NCI-H526 (cell line): ENCODE results near the gene ZSCAN5A.
"Not testable (repeated sequence)": the region's sequence is repeated elsewhere in the genome, so short reads cannot be mapped to it uniquely, and the experiment has no call there.

Experiments
- DNase-seq, 2 experiments: peaks; one replicate each; lab custom pipeline; 2025; lab: John Stamatoyannopoulos, UW

Gene ZSCAN5A

DNA sequence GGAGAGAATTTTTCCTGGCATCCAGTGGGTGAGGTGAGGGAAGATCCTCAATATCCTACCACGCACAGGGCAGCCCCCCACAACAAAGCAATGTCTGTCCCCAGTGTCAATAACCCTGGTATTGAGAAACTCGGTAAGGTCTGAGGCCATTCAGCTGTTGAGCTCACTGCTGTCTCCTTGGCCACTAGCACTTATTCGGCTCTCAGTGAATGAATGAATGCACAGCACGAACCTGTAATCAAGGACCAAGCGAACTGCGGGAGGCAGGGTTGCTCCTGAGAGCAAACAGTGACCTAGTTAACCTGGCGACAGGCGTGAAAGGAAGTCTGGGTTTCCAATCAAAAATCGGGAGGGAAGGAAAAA, 640 bp downstream of the ZSCAN5A start:
- peak in 1 of 2 experiments; percentile 64 for DNase-seq

DNA sequence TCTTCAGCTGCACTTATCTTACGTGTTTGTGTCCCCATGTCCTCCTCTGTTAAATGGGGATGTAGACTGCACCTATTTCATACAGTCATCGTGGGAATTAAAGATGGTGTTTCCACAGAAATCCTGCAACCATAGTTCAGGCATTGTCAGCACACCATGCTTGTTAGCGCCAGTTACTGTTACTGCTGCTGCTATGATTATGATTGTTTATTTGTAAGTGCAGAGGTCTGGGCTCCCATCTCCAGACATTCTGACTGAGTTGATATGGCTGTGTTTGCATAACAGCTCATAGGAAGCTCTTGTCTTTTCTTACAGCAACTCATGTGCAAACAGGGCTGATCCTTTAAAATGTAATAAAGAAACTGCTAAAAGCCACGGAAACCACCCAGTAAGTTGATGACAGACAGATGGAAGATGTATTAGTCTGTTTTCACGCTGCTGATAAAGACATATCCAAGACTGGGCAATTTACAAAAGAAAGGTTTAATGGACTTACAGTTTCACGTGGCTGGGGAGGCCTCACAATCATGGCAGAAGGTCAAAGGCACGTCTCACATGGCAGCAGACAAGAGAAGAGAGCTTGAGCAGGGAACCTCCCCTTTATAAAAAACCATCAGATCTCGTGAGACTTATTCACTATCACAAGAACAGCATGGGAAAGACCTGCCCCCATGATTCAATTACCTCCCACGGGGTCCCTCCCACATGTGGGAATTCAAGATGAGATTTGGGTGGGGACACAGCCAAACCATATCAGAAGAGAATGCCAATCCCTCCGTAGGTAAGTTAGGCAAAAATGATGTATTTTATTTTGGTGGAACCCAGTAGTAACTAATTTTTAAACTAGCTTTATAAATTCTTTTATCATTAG, 1.6 kb downstream of the ZSCAN5A start:
- no peak for DNase-seq

DNA sequence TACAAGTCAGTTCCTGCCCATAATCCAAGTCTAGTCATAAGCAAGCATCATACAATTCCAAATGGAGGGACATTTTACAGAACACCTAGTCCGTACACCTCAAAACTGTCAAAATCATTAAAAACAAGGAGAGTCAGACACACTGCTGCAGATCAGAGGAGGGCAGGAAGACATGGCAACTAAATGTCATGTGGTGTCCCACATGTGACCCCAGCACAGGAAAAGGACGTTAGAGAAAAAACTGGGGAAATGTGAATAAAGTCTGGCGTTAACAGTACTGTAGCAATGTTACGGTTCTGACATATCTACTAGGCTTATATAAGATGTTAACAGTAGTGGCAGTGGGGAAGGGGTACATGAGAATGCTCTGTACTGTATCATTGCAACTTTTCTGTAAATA, 2.3 kb downstream of the ZSCAN5A start:
- no peak for DNase-seq

DNA sequence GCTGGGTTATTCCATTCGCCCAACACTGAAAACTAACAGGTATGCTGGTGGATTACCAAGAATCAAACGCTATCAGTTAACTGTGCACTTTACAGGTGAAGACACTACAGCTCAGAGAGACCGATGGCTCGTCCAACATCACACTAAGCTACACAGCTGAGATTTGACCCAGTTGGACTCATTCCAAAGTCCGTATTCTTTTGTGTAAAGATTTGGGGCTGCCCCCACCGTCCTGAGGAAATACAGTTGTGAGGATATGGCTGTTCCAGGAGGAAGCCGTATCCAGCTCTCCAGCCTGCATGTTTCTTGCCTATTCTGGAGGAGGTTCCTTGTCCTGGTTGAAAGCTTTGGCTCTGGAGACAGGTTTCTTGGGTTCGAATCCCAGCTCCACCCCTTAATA, 4.2 kb downstream of the ZSCAN5A start:
- no peak for DNase-seq

DNA sequence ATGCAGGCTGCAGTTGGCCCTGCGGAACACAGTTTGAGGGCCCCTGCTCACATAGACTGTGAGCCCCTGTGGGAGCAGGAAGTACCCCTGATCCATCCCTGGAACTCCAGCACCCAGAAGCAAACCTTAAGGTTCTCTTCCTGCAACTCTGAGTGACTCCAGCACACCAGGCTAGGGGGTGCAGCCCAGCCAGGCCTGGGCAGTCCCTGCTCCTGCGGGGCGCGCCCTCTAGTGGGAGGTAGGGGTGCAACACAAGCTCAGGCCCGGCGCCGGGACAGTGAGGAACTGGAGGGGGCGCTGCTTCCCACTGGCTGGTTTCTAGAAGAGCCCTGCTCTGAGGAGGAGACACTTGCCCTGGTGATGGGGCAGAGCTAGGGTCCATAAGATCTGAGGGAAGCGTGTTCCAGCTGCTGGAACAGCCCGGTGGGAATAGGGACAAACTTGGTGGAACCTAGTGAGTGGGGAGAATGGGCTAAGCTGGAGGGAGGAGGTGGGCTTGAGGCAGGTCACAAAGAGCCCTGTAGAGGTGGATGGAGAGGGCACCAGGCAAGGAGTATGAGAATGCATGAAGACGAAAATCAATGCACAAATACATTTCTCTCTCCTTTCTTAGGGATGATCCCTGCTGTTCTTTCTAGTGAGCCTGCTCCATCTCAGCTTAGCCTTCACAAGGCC, 5.0 kb downstream of the ZSCAN5A start:
- peak; percentile 12 to 79 for DNase-seq

DNA sequence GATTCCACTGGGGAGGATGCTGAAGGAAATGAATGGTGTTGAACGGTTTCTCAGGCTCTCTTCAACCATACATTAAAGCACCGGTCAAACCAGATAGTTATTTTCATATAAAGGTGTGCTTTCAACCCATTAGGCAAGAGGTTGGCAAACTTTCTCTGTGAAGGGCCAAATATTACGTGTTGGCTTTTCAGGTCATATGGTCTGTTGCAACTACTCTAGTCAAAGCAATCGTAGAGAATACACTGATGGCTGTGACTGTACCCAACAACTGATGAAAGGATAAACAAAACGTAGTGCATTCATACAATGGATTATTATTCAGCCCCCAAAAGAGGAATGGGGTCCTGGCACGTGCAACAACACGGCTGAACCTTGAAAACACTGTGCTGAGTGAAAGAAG, 5.8 kb downstream of the ZSCAN5A start:
- no peak for DNase-seq

DNA sequence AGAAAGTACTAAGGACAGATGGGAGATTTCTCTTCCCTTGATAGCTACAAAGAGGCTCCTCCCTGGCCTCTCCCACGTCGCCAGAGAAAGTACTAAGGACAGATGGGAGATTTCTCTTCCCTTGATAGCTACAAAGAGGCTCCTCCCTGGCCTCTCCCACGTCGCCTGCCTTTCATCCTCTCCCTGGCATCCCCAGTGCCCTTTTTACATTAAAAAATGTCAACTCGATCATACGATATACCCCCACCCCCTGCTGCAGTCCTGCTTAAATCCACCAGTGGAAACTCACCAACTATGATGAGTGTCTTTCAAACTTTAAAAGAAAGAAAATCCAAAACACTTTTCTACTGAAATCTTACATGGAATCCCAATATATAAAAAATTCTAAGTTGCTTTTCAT, 7.6 kb downstream of the ZSCAN5A start:
- DNase-seq: not testable (repeated sequence)

DNA sequence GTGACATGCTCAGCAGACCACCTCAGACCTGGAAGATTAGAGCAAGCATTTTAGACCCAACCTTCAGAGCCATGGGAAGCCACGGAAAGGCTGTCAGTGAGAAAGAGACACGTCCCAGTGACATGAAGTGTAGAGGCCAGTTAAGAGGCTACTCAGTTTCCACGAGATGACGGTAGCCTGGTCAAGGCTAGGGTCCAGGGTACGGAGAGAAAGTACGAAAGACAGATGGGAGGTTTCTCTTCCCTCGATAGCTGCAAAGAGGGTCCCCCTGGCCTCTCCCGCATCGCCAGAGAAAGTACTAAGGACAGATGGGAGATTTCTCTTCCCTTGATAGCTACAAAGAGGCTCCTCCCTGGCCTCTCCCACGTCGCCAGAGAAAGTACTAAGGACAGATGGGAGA, 8.6 kb downstream of the ZSCAN5A start:
- DNase-seq: no peak

DNA sequence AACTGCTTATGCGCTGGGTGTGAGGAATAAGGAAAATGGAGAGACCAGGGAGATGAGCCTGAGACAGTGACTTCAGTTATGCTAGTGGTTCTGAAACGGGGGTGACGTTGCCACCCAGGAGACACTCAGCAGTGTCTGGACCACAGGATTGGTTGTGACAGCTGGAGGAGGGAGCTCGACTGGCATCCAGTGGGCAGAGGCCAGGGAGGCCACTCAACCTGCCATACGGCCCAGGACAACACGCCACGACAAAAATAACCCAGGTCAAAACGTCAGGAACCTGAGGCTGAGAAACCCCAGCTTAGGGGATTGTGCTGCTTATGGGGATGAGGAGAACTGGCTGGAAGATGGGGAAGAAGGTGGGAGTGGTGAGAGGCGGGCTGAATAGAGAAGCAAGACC, 10.4 kb downstream of the ZSCAN5A start:
- DNase-seq: no peak

DNA sequence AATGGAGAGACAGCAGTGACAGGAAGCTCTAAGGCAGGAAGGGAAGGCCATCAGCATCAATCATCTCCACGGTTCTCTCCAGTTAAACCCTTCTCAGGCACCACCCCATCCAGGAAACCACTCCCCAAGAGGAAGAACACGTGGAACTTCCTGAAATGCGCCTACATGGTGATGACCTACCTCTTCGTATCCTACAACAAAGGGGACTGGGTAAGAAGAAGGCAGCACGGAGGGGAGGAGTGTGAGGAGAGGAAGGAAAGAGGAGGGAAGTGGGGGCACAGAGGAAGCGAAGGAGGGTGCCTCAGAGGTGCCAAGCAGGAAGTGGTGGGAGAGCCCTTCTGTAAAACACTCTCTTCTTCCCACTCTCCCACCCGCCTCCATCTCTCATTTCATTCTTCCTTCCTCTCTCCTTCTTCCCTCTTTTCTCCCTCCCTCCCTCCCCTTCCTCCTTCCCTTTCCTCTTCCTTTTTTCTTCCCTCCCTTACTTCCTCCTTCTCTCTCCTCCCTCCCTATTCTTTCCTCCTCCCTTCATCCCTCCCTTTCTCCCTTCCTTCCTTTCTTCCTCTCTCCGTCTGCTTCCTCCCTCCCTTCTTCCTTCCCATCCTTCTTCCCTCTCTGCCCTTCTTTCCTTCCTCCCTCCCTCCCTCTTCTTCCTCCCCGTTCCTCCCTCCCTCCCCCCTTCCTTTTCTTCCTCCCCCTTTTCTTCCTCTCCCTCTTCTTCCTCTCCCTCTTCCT, 12.6 kb downstream of the ZSCAN5A start:
- no peak for DNase-seq

DNA sequence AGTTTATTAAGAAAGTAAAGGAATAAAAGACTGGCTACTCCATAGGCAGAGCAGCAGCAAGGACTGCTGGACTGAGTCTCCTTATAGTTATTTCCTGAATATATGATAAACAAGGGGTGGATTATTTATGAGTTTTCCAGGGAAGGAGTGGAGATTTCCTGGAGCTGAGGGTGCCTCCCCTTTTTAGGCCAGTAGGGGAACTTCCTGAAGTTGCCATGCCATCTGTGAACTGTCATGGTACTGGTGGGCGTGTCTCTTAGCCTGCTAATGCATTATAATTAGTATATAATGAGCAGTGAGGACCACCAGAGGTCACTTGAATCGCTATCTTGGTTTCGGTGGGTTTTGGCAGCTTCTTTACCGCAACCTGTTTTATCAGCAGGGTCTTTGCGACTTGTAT, 13.5 kb downstream of the ZSCAN5A start:
- DNase-seq: no peak

DNA sequence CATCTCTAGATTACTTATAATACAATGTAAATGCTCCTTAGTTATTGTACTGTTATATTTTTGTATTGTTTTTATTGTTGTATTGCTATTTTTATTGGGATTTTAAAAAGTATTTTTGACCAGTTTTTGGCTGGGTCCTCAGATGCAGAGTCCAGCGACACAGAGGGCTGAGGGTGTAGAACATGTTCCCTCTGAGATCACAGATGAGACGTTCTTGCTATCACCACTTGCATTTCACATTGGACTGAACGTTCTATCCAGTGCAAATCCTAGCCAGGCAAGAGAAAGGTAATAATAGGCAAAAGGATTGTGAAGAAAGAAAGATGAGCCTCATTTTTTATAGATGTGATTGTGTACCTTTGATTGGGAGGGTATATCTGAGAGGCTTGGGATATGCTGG, 15.0 kb downstream of the ZSCAN5A start:
- DNase-seq: no peak

DNA sequence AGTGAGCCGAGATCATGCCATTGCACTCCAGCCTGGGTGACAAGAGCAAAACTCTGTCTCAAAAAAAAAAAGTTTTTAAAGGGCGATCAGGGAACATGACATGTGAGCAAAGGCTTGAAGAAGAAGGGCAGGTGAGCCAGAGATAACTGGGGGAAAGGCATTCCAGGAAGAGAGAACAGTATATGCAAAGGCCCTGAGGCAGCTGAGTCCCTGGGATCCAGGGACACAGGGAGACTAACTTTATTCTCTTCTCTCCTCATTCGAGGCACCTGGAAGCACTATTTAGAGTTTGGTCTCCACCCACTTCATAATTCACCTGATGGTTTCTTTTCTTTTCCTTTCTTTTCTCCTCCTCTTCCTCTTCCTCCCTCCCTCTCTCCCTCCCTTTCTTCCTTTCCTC, 17.6 kb downstream of the ZSCAN5A start:
- DNase-seq: no peak

DNA sequence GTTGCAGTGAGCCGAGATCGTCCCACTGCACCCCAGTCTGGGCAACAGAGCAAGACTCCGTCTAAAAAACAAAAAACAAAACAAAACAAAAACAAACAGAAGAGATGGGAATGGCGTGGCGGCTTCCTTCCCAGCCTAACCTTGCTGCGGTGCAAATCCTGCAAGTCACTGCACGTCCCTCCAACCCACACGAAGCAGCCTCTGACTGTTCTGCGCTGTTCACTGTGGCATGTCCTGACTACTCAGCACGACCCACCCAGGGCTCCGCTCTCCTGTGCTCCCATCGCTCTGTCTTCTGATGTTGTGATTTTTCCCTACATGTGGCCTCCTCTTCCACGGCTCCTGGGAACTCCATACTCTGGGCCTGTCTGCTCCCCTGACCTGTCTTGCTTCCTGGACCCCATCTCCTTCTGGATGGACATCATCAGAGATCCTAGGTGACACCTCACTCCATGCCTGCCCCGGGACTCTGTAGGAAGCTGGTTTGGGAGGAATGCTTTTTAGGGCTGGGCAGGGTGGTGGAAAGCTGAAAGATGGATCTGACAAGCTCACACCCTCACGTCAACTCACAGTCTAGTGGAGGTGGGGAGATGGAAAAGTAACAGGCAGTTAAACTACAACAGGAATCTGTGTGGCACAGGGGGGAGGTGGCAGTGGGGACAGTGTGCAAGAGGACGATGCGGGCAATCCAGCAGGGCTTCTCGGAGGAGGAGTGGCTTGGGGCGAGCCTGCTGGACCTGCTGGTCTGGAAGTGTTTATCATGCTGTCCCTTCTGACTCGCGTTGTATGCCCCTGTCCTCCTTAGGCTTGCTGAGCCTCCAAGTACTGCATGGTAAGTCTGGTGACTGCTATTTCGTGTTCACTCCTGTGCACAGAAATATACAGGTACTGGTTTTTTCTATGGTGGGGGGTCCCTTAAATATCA, 18.8 kb downstream of the ZSCAN5A start:
- DNase-seq: no peak

DNA sequence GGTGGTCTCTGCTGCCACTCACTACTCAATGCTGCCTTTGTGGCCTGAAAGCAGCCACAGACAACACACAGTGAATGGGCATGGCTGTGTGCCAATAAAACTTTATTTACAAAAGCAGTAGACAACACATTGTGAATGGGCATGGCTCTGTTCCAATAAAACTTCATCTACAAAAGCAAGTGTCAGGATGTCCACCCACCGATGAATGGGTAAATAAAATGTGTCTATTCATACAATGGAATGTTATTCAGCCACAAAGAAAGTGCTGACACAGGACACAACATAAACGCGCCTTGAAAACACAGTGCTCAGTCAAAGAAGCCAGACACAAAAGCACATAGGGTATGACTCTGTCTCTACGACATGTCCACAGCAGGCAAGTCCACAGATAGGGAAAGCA, 20.1 kb downstream of the ZSCAN5A start:
- DNase-seq: no peak

DNA sequence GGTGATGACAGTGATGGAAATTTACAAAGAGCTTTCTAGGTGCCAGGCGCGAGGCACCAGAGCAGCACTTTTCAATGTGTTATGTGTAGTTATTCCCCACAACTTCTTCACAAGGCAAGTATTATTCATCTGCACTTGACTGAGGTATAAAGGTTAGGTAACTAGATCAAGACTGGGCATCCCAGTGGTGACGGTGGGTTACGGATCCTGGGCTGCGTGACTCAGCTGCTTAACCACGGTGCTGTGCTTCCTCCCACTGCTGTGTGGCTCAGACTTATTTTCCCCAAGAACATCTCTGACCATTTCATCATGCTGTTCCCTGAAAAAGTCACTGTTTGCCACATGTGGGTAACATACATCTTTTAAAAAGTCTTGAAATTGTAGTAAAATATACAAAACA, 22.8 kb downstream of the ZSCAN5A start:
- no peak for DNase-seq

DNA sequence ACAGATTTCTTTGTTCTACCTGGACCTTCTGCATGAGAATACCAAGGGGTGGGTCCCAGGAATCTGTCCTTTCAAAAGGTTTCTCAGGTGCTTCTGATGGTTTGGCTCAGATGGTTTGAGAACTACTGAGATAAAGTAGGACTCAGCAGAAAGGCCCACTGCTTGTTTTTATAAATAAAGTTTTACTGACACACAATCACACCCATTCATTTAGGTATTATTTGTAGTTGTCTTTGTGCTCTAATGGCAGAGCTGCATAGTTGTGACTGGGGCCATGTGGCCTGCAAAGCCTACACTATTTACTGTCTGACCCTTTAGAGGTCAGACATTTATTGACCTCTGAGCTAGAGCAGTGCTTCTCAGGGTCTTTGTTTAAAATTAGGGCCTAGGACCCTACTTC, 24.5 kb downstream of the ZSCAN5A start:
- DNase-seq: no peak

DNA sequence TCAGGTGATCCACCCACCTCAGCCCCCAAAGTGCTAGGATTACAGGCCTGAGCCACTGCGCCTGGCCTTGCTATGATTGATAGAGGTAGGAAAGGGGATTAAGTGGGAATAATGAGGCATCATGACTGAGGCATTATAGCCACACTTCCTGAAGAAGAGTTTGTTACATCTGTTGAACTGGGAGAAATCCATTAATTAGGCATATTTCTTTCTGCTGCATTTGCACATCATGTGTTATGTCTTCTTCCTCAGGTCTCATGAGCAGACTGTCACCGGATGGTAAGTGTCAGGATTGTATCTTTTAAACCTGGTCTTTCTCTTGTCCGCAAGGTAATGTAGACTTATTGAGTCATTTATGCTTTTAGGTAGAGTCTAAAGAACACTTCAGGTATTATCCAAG, 29.9 kb downstream of the ZSCAN5A start:
- DNase-seq: no peak

DNA sequence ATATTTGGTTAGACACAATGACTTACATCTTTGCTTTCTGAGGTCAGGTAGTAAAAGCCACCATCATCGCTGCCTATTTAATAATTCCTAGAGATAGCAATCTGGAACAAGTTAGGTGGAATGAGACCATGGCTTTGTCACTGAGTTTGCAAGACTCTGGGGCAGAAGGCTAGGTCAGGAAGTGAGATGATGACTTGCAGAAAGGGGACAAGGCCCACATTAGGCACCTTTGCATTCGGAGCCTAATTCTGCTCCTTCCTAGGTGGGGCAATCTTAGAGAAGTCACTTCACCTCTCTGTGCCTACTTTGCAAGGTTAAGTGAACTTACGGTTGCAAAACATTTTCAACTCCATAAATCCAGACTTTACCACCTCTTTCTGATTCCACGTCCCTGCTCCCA, 31.8 kb downstream of the ZSCAN5A start:
- DNase-seq: no peak

DNA sequence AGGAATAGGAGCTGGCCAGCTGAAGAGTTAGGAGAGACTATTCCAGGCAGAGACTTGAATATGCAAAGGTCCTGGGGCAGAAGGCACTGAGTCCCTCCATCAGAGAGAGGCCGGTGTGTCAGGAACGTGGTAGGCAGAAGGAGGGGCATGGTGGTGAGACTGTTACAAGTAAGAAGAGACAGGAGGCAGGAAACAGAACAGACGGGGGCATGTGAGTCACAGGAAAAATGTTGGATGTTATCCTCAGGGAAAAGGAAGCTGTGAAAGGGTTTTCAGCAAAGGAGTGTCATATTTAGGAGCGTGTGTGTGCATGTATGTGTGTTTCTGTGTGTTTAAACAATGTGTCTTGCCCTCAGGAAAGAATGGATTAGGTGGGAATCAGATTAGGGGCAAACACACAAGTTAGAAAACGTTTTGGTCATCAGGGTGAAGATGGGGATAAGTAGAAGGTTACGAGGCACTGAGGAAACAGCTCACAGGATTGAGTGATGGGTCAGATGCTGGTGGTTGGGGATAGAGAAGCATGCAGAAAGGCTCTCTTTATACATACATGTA, 41.0 kb downstream of the ZSCAN5A start:
- no peak for DNase-seq

DNA sequence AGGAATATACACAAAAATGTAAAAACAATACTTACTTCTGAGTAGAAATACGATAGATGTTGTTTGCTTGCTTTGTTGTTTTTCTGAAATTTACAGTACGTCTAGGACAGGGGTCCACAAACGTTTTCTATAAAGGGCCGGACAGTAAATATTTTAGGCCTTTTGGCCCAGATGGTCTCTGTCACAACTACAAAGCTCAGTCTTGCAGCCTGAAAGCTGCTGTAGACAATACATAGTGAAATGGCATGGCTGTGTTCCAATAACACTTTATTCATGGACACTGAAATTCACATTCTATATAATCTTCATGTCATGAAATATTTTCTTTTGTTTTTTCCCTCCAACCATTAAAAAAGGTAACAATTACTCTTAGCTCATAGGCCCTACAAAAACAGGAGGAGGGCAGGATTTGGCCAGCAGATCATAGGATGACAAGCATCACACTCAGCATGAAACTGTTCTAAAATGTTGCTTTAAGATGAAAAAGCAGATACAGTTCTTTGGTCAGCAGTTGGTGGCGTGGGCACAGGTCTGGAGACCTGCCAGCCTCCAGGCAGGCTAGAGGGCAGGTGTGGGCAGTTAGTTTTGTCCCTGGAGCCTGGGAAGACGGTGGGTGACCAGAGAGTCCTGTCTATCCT, 42.4 kb downstream of the ZSCAN5A start, which contains the start of gene EDDM13:
Gene EDDM13 (plus strand): TSS at position 588 of the 638 bp plus-strand sequence. CDS start 87 bp downstream, outside the sequence.
- DNase-seq: no peak
